Measurements from ENCODE around the gene PRMT9. TPM values are rescaled to one million over a fixed set of nuclear protein-coding genes. Genes with fewer than 3 reads are reported as not detected.

The PRMT9 gene
- total and polyA plus RNA-seq, 2 donors (not counting 1 experiment from before 2014, with no cell fraction given), result 8.8 to 14.4 TPM

- DNase-seq (ENCODE audit: low read depth in 2 of 2), result no peak
- Histone ChIP-seq H3K36me3 (ENCODE audit: control insufficient read depth, insufficient read depth, low read length) (no peaks in the 10 kb centered on the region), H3K4me1 (ENCODE audit: control insufficient read depth, extremely low read depth, insufficient read depth, low read length) (no peaks in the 10 kb centered on the region), H3K9ac (ENCODE audit: insufficient read depth, low read length) (no peak overlapping the region), H3K27me3 (ENCODE audit: control insufficient read depth, insufficient read depth, low read length) (peaks cover 6% of the 10 kb centered on the region), H3K4me2 (ENCODE audit: extremely low read depth, insufficient read depth, low read length) (no peak overlapping the region), H2AFZ (ENCODE audit: low read length) (no peak overlapping the region), H4K20me1 (ENCODE audit: control insufficient read depth, extremely low read depth, insufficient read depth, low read length) (no peaks in the 10 kb centered on the region), H3K4me3 (replicated peaks in 1 of 4; ENCODE audit: control extremely low read depth in 1 of 4, insufficient read depth in 1 of 4, low read depth in 3 of 4, low read length in 4 of 4) (no peak overlapping the region), H3K9me3 (ENCODE audit: control insufficient read depth, insufficient read depth, low read depth, low read length) (no peaks in the 10 kb centered on the region), H3K27ac (ENCODE audit: insufficient read depth, low read length) (no peak overlapping the region), H3K79me2 (ENCODE audit: control insufficient read depth, insufficient read depth, low read length) (no peaks in the 10 kb centered on the region)
- no peak for TF ChIP-seq CTCF (conservative IDR thresholded peaks at IDR 0.05 in 1 of 2, IDR thresholded peaks at IDR 0.05 in 1 of 2; ENCODE audit: low read depth in 1 of 2, low read length in 2 of 2)
- no peak for TF ChIP-seq EZH2 (IDR thresholded peaks at IDR 0.05; ENCODE audit: low read length, missing control alignments)
Observed at GRCh38 chr4:147693218-147693617, 9.3 kb upstream of the PRMT9 start.

- no peaks in the 10 kb centered on the region for H3K79me2 ChIP-seq (ENCODE audit: control insufficient read depth, insufficient read depth, low read length)
- H3K4me3 ChIP-seq (replicated peaks in 1 of 4; ENCODE audit: control extremely low read depth in 1 of 4, insufficient read depth in 1 of 4, low read depth in 3 of 4, low read length in 4 of 4), result no peak overlapping the region
- TF ChIP-seq EZH2 (IDR thresholded peaks at IDR 0.05; ENCODE audit: low read length, missing control alignments), result no peak
- no peak for TF ChIP-seq CTCF (conservative IDR thresholded peaks at IDR 0.05 in 1 of 2, IDR thresholded peaks at IDR 0.05 in 1 of 2; ENCODE audit: low read depth in 1 of 2, low read length in 2 of 2)
- H3K4me1 ChIP-seq (ENCODE audit: control insufficient read depth, extremely low read depth, insufficient read depth, low read length), result no peaks in the 10 kb centered on the region
- H3K27me3 ChIP-seq (ENCODE audit: control insufficient read depth, insufficient read depth, low read length), result peaks cover 5% of the 10 kb centered on the region
- no peak overlapping the region for H3K4me2 ChIP-seq (ENCODE audit: extremely low read depth, insufficient read depth, low read length)
- H2AFZ ChIP-seq (ENCODE audit: low read length), result no peak overlapping the region
- DNase-seq (ENCODE audit: low read depth in 2 of 2), result no peak
- H3K9me3 ChIP-seq (ENCODE audit: control insufficient read depth, insufficient read depth, low read depth, low read length), result no peaks in the 10 kb centered on the region
- H3K9ac ChIP-seq (ENCODE audit: insufficient read depth, low read length), result no peak overlapping the region
- H3K36me3 ChIP-seq (ENCODE audit: control insufficient read depth, insufficient read depth, low read length), result no peaks in the 10 kb centered on the region
- no peak overlapping the region for H3K27ac ChIP-seq (ENCODE audit: insufficient read depth, low read length)
- no peaks in the 10 kb centered on the region for H4K20me1 ChIP-seq (ENCODE audit: control insufficient read depth, extremely low read depth, insufficient read depth, low read length)
Observed at GRCh38 chr4:147691820-147692219, 7.9 kb upstream of the PRMT9 start.

DNA sequence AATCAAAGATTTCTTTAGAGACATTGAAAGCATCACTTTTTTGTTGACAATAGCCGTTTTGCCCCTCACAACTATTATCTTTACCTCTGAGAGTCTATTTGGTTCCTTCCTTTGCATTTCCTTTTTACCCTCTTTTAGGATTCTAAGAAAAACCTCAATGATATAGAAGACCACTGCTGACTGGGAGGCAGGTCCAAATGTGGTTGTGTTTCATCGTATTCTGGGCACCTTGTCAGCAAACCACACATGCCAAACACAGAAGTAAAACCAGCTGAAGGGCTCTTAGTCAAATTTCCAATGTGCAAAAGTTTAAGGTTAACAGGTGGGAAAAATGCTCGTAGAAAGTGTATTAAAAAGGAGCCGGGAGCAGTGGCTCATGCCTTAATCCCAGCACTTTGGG lies 5.1 kb upstream of the PRMT9 start:
- H3K4me3 ChIP-seq (replicated peaks in 1 of 4; ENCODE audit: control extremely low read depth in 1 of 4, insufficient read depth in 1 of 4, low read depth in 3 of 4, low read length in 4 of 4), result no peak overlapping the region
- no peak overlapping the region for H3K9ac ChIP-seq (ENCODE audit: insufficient read depth, low read length)
- H3K4me1 ChIP-seq (ENCODE audit: control insufficient read depth, extremely low read depth, insufficient read depth, low read length), result peaks cover 3% of the 10 kb centered on the region
- H3K79me2 ChIP-seq (ENCODE audit: control insufficient read depth, insufficient read depth, low read length), result no peaks in the 10 kb centered on the region
- H3K4me2 ChIP-seq (ENCODE audit: extremely low read depth, insufficient read depth, low read length), result no peak overlapping the region
- no peak overlapping the region for H2AFZ ChIP-seq (ENCODE audit: low read length)
- DNase-seq (ENCODE audit: low read depth in 2 of 2), result no peak
- H3K27me3 ChIP-seq (ENCODE audit: control insufficient read depth, insufficient read depth, low read length), result peaks cover 2% of the 10 kb centered on the region
- TF ChIP-seq EZH2 (IDR thresholded peaks at IDR 0.05; ENCODE audit: low read length, missing control alignments) (no peak), CTCF (conservative IDR thresholded peaks at IDR 0.05 in 1 of 2, IDR thresholded peaks at IDR 0.05 in 1 of 2; ENCODE audit: low read depth in 1 of 2, low read length in 2 of 2) (no peak)
- H3K9me3 ChIP-seq (ENCODE audit: control insufficient read depth, insufficient read depth, low read depth, low read length), result no peaks in the 10 kb centered on the region
- no peaks in the 10 kb centered on the region for H3K36me3 ChIP-seq (ENCODE audit: control insufficient read depth, insufficient read depth, low read length)
- no peak overlapping the region for H3K27ac ChIP-seq (ENCODE audit: insufficient read depth, low read length)
- H4K20me1 ChIP-seq (ENCODE audit: control insufficient read depth, extremely low read depth, insufficient read depth, low read length), result no peaks in the 10 kb centered on the region
